SKM-1 (cell line): ENCODE measurements around the gene FASN.
A peak's percentile ranks its signal among the peaks of the same experiment; 100 is the strongest.

Source experiments
- DNase-seq: peaks from one replicate; lab custom pipeline; 2025; ENCODE audit not compliant: unreplicated experiment; lab: John Stamatoyannopoulos, UW

The FASN gene

DNA sequence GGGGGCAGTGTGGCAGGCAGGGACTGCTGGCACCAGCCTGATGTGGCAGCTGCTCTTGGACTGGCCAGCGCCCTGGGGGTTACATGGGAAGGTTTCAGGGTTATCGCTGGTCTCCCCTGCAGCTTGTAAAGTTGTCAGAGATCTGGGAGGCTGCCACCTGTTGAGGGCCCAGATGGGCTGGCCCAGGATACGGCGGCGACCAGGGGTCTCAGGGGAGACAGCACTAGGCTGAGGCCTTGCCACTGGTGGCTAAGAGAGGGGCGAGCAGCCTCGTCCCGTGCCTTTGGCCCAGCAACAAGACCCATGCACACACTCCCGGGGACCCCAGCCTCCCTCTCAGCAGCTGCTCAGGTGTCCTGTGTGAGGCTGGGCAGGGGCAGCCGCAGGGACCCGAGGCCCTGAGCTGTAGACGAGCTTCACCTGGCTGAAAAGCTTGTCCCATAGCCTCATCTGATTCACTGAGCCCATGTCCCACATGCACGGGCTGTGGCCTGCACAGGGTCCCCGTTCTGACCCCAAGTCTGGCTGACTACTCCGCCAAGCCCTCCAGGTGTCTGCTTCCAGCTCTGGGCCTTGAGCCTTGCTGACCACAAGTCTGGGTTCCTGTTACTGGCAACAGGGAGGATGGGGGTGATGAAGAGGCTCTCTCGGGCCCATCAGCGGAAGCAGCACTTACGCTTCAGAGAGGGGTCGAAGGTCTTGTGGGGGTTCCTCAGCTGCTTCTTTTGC lies 38.6 kb downstream of the FASN start:
- DNase-seq = no peak

GRCh38 chr17:82058855-82059249 lies 39.2 kb downstream of the FASN start:
- no peak for DNase-seq

- no peak for DNase-seq
These were observed 39.7 kb downstream of the FASN start for GRCh38 chr17:82058230-82058854.

DNA sequence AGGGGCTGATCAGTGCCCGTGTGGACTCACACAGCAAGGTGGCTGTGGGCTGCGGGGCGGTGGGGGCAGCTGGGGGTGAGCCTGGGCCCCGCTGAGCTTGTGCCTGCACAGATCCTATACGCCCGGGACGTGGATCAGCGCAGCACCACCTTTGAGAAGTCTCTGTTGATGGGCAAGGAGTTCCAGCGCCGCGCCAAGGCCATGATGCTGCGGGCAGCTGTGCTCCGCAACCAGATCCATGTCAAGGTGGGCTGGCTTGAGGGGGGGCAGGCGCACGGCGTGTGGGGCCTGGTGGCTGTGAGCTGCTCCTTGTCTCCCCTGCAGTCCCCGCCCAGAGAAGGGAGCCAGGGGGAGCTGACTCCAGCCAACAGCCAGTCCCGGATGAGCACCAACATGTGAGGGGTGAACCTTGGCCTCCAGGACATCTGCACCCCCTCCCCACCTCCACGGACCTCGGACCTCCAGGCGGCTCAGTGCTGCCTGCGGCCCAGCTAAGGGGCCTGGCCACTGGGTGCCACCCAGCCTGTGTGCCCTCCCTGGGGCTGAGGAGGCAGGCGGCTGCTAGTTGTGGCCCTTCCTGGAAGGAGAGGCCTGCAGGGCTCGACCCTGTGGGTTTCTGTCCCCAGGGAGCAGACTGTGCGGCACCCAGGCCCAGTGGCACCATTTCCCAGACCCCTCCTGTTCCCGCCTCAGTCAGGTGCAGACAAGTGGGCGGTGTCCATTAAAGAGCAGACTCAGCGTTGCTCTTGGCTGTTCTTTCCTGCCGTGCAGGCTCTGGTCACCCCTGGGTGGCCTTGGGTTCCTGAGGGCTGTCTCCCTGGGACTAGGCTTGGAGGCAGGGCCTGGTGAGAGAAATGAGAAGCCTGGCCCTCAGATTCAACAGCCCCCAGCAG lies 41.1 kb downstream of the FASN start:
- DNase-seq = no peak

DNA sequence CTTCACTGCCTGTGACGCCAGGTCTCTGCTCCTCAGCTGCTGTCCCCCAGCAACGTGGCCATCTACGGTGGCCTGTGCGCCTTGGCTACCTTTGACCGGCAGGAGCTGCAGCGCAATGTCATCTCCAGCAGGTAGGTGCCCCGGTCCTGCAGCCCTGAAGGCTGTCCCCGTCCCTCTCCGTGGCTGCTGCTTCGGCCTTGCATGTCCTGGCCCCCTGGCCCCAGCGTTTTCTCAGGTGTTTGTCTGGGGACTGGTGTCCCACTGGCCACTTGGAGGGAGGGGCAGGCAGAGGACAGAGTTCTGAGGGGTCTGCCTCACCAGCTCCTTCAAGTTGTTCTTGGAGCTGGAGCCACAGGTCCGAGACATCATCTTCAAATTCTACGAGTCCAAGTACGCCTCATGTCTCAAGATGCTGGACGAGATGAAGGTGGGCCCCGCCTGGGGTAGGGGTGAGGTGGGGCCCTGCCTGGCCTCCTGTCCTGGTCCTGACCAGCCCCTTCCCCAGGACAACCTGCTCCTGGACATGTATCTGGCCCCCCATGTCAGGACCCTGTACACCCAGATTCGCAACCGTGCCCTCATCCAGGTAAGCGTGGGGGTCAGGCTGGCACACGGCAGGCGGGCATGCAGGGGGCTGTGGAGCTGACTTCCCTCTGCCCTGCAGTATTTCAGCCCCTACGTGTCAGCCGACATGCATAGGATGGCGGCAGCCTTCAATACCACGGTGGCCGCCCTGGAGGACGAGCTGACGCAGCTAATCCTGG lies 41.9 kb downstream of the FASN start:
- DNase-seq = no peak

GRCh38 chr17:82055023-82055964 lies 42.7 kb downstream of the FASN start:
- no peak for DNase-seq

DNA sequence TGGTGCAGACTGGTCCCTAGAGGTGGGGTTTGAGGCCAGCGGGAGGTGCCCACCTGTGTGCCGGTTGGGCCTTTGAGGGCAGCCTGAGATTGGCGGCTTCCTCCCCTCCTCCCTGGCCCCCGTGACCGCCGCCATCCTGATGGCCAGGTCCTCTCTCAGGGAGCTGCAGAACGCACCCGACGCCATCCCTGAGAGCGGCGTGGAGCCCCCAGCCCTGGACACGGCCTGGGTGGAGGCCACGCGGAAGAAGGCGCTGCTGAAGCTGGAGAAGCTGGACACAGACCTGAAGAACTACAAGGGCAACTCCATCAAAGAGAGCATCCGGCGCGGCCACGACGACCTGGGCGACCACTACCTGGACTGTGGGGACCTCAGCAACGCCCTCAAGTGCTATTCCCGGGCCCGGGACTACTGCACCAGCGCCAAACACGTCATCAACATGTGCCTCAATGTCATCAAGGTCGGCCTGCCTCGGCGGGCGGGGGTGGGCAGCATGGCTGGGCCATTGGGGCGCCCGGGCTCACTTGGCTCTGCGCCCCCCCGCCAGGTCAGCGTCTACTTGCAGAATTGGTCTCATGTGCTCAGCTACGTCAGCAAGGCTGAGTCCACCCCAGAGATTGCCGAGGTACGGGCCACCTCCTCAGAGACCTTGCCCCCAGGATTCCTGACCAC lies 43.5 kb downstream of the FASN start:
- no peak for DNase-seq

- DNase-seq = no peak
These were observed 44.3 kb downstream of the FASN start for GRCh38 chr17:82053556-82054263.

- no peak for DNase-seq
These were observed 44.9 kb downstream of the FASN start for GRCh38 chr17:82053130-82053529.

DNA sequence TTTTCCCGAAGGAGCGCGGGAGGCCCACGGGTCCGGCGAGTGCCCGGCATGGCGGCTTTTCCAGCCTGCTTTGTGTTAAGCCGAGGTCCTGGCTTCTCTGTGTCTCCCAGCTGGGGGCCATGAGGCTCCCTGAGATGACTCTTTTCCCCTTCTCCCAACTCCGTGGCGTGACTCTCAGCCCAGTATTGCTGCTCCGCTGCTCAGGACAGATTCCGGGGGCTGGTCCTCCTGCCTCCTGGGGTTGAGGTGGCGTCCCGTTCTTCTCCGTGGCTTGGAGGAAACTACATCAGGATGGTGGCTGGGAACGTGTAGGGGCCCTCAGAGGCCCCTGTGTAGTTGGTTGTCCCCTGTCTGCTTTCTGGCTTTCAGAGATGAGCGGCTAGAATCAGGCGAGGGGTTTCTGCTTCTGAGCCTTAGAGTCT lies 45.4 kb downstream of the FASN start:
- DNase-seq = no peak

- DNase-seq = peak; percentile 43
These were observed 46.0 kb downstream of the FASN start, which contains the start of the genes GPS1 and RFNG for GRCh38 chr17:82051776-82052637. Gene GPS1 (plus strand): TSS chr17:82051898. CDS start chr17:82051932, 34 bp downstream. Gene RFNG (minus strand): TSS chr17:82051811. CDS start chr17:82051766, 45 bp downstream.

GRCh38 chr17:82050761-82051641 lies 47.0 kb downstream of the FASN start:
- DNase-seq = no peak

DNA sequence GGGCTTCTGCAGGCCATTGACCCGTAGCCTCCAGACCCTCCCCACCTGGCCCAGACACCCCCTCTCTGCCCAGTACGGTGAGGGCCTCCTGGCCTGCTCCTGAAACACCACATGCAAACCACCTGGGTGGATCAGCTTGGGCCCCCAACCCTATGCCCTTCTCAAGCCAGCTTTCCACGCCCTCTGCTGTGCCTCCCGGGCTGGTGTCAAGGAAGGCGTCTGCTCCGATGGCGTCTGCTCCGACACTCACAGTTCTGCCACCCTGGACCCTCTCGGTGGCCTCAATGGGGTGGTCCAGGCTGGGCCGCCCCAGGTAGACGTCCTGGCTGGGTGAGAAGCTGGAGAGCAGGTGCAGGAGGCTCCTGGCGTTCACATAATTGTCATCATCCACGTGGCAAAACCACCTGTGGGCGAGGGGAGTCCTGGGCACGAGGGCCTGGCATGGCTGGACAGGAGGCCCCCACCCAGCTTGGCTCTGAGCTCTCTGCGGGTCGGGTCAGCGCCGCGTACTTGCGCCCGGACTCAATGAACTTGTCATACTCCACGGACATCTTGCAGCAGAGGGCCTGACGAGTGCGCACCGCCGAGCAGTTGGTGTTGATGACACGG lies 47.8 kb downstream of the FASN start:
- no peak for DNase-seq

GRCh38 chr17:82049521-82049971 lies 48.5 kb downstream of the FASN start:
- DNase-seq = no peak

- no peak for DNase-seq
These were observed 48.9 kb downstream of the FASN start for GRCh38 chr17:82049106-82049505.

- no peak for DNase-seq
These were observed 49.5 kb downstream of the FASN start for GRCh38 chr17:82048571-82048971.
